Measurements from ENCODE around the gene CCT4.

The CCT4 gene

GRCh38 chr2:61928826-61929461 is 40.5 kb upstream of the CCT4 start (continued):
- TF ChIP-seq CREB5 (CRISPR knock-in tag; IDR thresholded peaks at IDR 0.05; ENCODE audit: low read depth) (no peak), RARB (CRISPR knock-in tag; IDR thresholded peaks at IDR 0.05) (no peak)

DNA sequence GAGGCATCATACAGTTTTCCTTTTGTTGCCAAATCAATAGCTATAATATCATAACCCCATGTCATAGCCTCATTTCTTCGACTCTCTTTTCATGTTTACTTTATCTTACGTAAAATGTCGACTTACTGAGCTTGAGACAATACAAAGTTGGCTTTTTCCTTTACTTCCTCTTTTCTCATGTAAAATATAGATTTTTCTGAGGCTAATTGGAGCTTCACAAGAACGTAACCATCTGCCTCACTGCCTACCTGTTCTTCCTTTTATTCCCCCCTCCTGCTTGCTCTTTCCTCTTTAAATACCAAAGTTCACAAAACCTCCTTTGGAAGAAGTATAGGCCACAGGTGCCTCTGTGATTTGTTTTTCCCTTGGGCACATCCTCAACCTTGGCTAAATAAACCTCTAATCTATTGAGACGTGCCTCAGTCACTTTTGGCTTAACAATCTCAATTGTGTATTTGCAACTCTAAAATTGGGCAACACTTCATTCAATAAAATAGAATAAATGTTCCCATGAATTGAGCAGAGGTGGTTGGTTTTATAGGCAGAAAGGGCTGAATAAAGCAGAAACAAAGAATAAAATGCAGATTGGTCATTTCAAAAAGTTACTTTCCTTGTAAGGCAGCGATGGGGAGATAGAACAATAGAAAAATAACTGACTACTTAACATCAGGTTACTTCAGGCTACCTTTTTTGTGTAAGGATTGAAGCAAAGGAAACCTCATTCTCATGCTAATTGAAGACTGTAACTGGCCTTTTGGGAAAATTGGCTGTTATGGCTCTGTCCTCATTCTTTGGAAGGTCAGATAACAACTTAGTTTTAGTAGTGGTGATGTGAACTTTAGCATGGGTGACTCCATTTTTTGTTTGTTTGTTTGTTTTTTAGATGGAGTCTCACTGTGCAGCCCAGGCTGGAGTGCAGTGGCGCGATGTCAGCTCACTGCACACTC is 38.3 kb upstream of the CCT4 start:
- ATAC-seq = no peak
- TF ChIP-seq GLIS3 (CRISPR knock-in tag; IDR thresholded peaks at IDR 0.05) (no peak), CSRNP3 (CRISPR knock-in tag; IDR thresholded peaks at IDR 0.05) (no peak), ZC3H10 (CRISPR knock-in tag; IDR thresholded peaks at IDR 0.05) (no peak), PPARA (CRISPR knock-in tag; IDR thresholded peaks at IDR 0.05; ENCODE audit: borderline replicate concordance) (no peak), BACH2 (CRISPR knock-in tag; IDR thresholded peaks at IDR 0.05; ENCODE audit: borderline replicate concordance) (no peak), ZNF70 (CRISPR knock-in tag; IDR thresholded peaks at IDR 0.05) (no peak), OSR1 (CRISPR knock-in tag; IDR thresholded peaks at IDR 0.05) (no peak), ZNF8 (CRISPR knock-in tag; IDR thresholded peaks at IDR 0.05) (no peak), CSDC2 (CRISPR knock-in tag; IDR thresholded peaks at IDR 0.05) (no peak), ARNTL (CRISPR knock-in tag; IDR thresholded peaks at IDR 0.05; ENCODE audit: borderline replicate concordance, low read depth) (no peak), ZFP30 (CRISPR knock-in tag; IDR thresholded peaks at IDR 0.05) (no peak), TOX (CRISPR knock-in tag; IDR thresholded peaks at IDR 0.05; ENCODE audit: borderline replicate concordance) (no peak), SNAI2 (CRISPR knock-in tag; IDR thresholded peaks at IDR 0.05) (no peak), POU6F1 (CRISPR knock-in tag; IDR thresholded peaks at IDR 0.05; ENCODE audit: borderline replicate concordance, low read depth) (no peak), ZFP3 (CRISPR knock-in tag; IDR thresholded peaks at IDR 0.05) (no peak), TCF4 (CRISPR knock-in tag; IDR thresholded peaks at IDR 0.05; ENCODE audit: borderline replicate concordance) (no peak), ESRRG (CRISPR knock-in tag; IDR thresholded peaks at IDR 0.05) (no peak), CREB5 (CRISPR knock-in tag; IDR thresholded peaks at IDR 0.05; ENCODE audit: low read depth) (no peak), ISL1 (CRISPR knock-in tag; IDR thresholded peaks at IDR 0.05) (no peak)
- TF ChIP-seq, protein P1, sequence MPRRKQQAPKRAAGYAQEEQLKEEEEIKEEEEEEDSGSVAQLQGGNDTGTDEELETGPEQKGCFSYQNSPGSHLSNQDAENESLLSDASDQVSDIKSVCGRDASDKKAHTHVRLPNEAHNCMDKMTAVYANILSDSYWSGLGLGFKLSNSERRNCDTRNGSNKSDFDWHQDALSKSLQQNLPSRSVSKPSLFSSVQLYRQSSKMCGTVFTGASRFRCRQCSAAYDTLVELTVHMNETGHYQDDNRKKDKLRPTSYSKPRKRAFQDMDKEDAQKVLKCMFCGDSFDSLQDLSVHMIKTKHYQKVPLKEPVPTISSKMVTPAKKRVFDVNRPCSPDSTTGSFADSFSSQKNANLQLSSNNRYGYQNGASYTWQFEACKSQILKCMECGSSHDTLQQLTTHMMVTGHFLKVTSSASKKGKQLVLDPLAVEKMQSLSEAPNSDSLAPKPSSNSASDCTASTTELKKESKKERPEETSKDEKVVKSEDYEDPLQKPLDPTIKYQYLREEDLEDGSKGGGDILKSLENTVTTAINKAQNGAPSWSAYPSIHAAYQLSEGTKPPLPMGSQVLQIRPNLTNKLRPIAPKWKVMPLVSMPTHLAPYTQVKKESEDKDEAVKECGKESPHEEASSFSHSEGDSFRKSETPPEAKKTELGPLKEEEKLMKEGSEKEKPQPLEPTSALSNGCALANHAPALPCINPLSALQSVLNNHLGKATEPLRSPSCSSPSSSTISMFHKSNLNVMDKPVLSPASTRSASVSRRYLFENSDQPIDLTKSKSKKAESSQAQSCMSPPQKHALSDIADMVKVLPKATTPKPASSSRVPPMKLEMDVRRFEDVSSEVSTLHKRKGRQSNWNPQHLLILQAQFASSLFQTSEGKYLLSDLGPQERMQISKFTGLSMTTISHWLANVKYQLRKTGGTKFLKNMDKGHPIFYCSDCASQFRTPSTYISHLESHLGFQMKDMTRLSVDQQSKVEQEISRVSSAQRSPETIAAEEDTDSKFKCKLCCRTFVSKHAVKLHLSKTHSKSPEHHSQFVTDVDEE (CRISPR knock-in tag; IDR thresholded peaks at IDR 0.05) = no peak
